HG02884 (cell line): ENCODE measurements around the gene ADAMTS9.

Experiments
- ATAC-seq: cut with Tn5 transposase; IDR thresholded peaks from one replicate; pipeline ENCODE4 v1.9.1; 2021; ENCODE audit warnings: mild to moderate bottlenecking, moderate library complexity; ENCODE audit not compliant: unreplicated experiment

Gene ADAMTS9

GRCh38 chr3:64578062-64578770 lies 109.6 kb downstream of the ADAMTS9 start:
- ATAC-seq, result no peak

GRCh38 chr3:64576211-64576775 lies 111.5 kb downstream of the ADAMTS9 start:
- no peak for ATAC-seq

GRCh38 chr3:64575211-64575844 lies 112.5 kb downstream of the ADAMTS9 start:
- peak; percentile 96 for ATAC-seq

- no peak for ATAC-seq
Observed at GRCh38 chr3:64574194-64574593, 113.6 kb downstream of the ADAMTS9 start.

GRCh38 chr3:64571982-64572381 lies 115.8 kb downstream of the ADAMTS9 start:
- no peak for ATAC-seq

GRCh38 chr3:64568895-64569517 lies 118.8 kb downstream of the ADAMTS9 start:
- no peak for ATAC-seq

- ATAC-seq, result no peak
Observed at GRCh38 chr3:64566859-64567258, 120.9 kb downstream of the ADAMTS9 start.

- no peak for ATAC-seq
Observed at GRCh38 chr3:64563751-64564150, 124.0 kb downstream of the ADAMTS9 start.

GRCh38 chr3:64561868-64562267 lies 125.9 kb downstream of the ADAMTS9 start:
- ATAC-seq, result no peak

GRCh38 chr3:64561325-64561843 lies 126.4 kb downstream of the ADAMTS9 start:
- no peak for ATAC-seq

- no peak for ATAC-seq
Observed at GRCh38 chr3:64560791-64561190, 127.0 kb downstream of the ADAMTS9 start.

GRCh38 chr3:64559588-64559987 lies 128.2 kb downstream of the ADAMTS9 start:
- no peak for ATAC-seq

GRCh38 chr3:64556046-64556445 lies 131.8 kb downstream of the ADAMTS9 start:
- no peak for ATAC-seq

- ATAC-seq, result no peak
Observed at GRCh38 chr3:64555351-64555750, 132.4 kb downstream of the ADAMTS9 start.

GRCh38 chr3:64554096-64554920 lies 133.5 kb downstream of the ADAMTS9 start:
- ATAC-seq, result no peak

GRCh38 chr3:64552966-64553365 lies 134.8 kb downstream of the ADAMTS9 start:
- ATAC-seq, result no peak

- no peak for ATAC-seq
Observed at GRCh38 chr3:64552160-64552559, 135.6 kb downstream of the ADAMTS9 start.

- ATAC-seq, result no peak
Observed at GRCh38 chr3:64551697-64552096, 136.1 kb downstream of the ADAMTS9 start.

GRCh38 chr3:64550745-64551144 lies 137.1 kb downstream of the ADAMTS9 start:
- ATAC-seq, result no peak

GRCh38 chr3:64549869-64550268 lies 137.9 kb downstream of the ADAMTS9 start:
- no peak for ATAC-seq
